HUDEP-2 (cell line): ENCODE measurements around the gene RNF8.
A peak's percentile ranks its signal among the peaks of the same experiment; 100 is the strongest.

Source experiments
- DNase-seq, 76 experiments: peaks; one replicate each; lab custom pipeline; 2025; ENCODE audit not compliant: unreplicated experiment in 76 of 76; lab: John Stamatoyannopoulos, UW

Gene RNF8

DNA sequence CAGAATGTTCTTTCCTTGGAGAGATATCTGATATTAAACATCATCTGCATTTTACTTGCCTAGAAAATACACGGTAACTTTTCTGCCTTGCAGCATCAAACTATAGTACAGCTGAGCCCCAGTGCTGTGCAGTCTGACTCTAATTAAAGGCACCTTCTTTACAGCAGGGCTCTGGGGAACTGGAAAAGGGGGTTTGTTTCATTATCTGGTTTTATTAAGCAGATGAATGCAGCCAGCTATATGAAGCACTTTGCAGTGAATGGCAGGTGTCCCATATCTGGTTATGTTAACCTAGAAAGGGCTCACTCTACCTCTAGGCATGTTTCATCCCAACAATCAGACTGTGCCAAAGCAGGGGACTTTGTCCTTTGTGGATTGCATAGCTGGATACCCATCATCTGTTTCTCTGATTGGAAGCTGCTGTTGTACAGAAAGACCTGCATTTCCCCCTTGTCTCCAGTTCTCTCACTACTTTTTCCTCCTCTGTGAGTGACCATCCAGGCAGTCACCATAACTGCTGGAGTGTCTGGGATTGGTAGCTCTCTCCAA, 39.7 kb downstream of the RNF8 start:
- no peak for DNase-seq

DNA sequence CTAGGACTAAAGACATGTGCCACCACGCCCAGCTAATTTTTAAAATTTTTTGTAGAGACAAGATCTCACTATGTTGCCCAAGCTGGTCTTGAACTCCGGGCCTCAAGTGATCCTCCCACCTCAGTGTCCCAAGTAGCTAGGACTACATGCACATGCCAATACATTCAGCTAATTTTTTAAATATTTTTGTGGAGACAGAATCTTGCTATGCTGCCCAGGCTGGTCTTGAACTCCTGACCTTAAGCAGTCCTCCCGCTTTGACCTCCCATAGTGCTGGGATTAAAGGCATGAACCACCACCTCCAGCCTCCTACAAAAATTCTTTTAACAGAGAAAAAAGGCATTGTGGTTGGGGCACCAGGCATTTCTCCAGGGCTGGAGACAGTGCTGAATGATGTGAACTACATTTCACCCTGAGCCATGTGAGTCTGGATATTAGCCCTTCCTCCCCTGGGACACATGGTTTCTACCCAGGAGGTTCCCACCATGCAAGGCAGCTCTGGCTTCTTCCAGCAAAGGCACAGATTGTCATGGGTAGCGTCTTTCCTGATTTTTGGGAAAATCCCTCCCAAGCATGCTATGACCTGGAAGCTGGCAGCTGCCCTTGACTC, 42.9 kb downstream of the RNF8 start:
- DNase-seq = no peak

DNA sequence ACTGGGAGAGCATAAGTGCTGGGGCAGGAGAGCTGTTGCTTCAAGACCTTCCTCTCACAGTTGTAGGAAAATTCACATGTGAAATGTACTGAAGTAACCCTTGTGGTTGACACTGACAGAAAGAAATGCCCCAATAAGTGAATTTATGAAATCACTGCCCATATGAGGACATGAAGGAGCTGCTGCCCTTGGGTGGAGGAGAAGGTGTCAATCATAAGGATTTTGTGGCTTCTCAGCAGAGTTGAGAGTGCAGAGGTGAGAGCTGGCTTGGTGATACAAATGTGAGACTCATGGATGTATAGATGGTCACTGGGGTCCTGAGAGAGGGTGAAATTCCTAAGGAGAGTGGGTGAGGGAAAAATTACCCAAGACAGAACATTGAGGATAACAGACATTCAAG, 45.3 kb downstream of the RNF8 start:
- no peak for DNase-seq

DNA sequence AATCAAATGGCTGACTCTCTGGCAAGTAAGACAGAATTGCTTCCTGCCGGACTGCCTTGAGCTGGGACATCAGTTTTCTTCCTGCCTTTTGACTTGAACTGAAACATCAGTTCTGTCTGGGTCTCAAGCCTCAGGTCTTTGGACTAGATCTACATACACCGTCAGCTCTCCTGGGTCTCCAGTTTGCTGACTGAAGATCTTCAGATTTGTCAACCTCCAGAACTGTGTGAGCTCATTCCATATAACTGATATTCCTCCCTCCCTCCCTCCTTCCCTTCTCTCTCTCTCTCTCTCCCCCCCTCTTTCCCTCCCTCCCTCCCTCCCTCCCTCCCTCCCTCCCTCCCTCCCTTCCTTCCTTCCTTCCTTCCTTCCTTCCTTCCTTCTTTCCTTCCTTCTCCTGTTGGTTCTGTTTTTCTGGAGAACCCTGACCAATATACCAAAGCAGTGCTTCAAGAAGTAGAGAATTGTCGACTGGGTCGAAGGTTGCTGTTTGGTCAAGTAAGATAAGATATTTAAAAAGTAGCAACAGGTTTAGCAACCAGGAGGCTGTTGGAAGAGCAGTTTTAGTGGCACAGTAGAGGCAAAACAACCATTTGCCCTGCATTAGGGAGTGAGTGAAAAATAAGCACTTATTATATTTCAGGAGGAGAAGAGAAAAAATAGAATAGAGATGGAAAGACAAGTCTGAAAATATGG, 46.2 kb downstream of the RNF8 start:
- DNase-seq = no peak

DNA sequence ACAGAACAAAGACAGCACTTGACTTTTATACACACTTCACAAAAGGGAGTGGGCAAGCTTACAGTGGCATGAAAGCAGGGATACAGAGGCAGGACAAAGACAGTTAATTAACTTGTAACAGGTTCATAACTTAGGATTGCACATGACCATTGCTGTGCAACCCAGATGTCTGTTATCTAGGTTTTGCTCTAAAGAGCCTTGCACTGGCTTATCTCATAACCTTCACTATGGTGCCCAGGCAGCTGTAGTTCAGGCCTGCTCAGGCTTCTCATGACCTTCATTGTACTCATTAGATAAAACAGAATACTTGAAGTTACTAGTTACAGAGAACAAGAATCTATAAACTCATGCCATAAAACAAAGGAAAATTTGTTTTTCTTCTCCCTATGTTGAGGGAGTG, 47.9 kb downstream of the RNF8 start:
- DNase-seq = peak in 72 of 76 experiments; percentile 17 to 84 (median 60)

DNA sequence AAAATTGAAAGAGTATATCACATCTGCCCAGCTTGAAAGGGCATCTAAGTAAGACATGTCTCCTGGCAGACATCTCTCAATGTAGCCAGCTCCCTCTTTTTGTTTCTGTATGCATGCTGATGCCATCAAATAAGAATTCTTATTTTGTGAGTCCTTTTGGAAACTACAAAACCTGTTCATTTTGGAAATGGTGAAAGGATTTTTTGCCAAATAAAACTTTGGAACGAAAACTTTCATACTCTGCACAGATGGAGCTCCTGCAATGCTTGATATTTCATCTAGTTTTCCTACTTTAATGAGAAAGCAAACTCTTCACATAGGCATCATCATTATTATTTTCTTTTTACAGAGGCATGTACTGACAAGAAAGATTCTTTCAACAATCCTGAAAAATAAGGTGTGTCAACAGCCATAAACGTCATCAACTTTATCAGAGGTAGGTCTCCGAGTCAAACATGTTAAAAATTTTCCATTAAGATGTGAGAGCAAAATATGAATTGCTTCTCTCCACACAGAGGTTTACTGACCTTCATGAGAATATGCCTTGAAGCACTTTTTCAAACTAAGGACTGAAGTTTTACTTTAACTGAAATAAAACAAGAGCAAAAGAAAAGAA, 53.1 kb downstream of the RNF8 start:
- no peak for DNase-seq

DNA sequence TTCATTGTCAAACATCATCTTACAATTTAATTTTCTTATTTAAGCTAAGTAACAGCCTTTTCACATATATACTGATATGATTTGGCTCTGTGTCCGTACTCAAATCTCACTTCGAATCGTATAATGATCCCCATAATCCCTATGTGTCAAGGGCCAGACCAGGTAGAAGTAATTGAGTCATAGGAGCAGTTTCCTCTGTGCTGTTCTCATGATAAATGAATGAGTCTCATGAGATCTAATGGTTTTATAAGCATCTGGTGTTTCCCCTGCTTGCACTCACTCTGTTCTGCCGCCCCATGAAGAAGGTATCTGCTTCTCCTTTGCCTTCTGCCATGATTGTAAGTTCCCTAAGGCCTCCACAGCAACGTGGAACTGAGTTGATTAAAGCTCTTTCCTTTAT, 54.2 kb downstream of the RNF8 start:
- no peak for DNase-seq

DNA sequence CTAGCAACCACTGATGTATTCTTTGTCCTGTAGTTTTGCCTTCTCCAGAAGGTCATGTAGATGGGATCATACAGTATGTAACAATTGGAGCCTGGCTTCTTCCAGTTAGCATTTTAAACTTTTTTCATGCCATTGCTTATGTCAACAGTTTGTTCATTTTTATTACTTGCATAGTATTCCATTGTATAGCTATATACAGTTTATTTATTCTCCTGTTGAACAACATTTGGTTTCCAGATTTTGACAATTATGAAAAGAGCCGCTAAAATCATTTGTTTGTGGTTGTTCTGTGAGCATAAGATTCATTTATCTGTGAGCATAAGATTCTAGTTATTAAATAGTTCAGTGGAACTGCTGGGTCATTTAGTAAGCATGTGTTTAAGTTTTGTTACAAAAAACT, 55.7 kb downstream of the RNF8 start:
- DNase-seq = no peak

DNA sequence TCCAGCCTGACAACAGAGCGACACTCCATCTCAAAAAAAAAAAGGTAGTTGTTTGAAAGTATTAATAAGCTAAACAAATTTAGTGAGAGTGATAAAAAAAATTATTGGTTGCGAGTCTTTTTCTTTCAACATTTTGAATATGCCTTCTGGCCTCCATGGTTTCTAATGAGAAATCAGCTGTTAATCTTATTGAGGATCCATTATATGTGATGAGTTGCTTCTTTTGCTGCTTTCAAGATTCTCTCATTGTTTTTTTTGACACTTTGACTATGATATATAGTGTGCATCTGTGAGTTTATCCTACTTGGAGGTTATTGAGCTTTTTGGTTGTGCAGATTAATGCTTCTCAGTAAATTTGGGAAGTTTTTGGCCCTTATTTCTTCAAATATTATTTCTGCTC, 63.6 kb downstream of the RNF8 start:
- DNase-seq = no peak

DNA sequence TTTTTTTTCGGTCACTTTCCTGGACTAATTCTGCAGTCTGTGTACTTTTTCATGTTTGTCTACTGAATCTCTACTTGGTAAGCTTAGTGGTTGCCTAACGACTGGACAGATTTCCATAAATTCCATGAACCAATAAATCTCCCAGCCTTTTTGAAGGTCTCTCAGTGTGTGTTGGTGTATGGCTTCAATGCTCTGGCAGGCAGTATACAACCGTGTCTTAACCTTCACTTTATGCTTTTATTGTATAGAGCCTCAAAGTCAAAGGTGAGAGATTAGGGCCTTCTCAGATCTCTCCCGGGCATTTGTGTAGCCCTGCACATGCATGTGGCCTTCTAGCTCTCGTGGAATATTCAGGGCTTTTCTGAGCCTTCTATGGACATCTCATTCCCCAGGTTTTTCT, 64.9 kb downstream of the RNF8 start:
- no peak for DNase-seq

DNA sequence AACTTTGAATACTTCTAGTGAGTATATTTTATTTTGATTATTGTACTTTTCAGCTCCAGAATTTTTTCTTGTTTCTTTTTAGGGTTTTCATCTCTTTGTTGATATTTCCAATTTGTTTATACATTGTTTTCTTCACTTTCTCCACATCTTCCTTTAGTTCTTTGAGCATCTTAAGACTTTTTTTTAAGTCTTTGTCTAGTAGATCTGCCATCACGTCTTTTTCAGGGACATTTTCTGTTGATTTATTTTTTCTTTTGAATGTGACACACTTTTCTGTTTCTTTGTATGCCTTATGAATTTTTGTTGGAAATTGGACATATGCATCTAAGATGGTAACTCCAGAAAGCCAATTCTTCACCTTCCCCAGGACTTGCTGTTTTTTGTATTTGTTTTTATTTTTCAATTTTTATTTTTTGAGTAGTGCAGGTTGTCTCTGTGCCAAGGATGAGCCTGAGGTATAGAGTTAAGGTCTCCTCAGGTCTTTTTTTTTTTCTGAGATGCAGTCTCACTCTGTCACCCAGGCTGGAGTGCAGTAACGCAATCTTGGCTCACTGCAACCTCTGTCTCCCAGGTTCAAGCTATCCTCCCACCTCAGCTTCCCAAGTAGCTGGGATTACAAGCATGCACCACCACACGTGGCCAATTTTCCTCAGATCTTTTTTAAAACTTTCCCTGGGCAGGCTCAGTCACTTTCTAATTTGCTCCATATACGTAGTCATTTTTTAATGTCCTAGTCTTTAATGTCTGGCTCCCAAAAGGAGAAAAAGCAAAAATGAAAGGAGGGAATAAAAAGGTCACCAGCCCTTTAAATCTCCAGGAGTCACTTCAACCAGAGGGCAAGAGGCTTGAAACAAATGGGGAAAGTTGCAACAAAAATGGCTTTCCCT, 72.5 kb downstream of the RNF8 start:
- no peak for DNase-seq

DNA sequence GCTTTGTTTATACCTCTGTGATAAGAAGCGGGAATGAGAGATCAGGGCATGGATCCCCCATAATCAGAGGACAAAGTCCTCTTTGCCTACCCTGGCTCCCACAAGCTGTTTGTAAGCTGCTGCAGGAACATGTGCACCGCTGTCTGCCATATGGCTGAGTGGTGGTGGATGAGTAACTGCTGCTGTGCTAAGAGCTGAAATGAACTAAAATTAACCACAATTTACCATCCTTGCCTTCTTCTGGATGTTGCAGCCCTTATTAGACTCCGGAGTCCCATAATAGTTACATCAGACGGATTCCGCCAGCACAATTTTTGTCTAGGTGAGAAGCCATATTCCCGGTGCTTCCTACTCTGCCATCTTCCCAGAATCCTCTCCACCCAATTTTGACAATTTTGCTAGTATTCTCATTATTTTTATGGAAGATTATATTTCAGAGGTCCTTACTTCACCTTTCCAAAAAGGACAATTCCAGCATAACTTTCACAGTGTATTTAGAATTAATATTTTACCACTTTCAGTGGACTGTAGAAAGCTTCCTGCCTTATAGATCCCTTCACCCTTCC, 73.2 kb downstream of the RNF8 start:
- DNase-seq = no peak

DNA sequence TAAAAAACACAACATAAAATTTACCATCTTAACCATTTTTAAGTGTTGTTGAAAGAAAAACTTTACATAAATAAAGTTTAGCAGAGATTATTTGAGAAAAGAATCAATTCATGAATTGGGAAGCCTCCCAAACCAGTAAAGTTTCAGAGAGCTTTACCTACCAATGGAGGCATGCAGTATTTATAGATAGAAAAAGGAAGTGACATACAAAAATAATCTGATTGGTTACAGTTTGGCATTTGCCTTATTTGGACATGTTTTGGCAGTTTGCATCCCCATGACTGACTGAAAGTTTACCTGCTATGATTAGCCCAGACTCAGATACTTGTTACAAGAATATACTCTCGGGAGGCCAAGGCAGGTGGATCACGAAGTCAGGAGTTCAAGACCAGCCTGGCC, 75.6 kb downstream of the RNF8 start:
- peak in 2 of 76 experiments; percentile 9 to 14 for DNase-seq

DNA sequence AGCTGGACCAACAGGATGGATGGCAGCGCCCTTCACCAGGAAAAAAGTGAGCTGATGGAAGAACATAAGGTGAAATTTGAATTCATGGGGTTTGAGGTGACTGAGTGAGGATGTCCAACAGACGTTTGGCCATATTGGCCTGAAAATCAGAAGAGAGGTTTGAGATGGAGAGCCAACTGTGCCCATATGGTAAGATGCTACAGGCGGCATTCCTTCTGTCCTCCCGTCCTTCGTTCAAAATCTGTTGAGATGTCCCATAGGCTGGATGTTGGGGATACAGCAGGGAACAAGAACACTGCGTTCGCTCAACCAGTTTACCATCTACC, 78.8 kb downstream of the RNF8 start:
- no peak for DNase-seq

DNA sequence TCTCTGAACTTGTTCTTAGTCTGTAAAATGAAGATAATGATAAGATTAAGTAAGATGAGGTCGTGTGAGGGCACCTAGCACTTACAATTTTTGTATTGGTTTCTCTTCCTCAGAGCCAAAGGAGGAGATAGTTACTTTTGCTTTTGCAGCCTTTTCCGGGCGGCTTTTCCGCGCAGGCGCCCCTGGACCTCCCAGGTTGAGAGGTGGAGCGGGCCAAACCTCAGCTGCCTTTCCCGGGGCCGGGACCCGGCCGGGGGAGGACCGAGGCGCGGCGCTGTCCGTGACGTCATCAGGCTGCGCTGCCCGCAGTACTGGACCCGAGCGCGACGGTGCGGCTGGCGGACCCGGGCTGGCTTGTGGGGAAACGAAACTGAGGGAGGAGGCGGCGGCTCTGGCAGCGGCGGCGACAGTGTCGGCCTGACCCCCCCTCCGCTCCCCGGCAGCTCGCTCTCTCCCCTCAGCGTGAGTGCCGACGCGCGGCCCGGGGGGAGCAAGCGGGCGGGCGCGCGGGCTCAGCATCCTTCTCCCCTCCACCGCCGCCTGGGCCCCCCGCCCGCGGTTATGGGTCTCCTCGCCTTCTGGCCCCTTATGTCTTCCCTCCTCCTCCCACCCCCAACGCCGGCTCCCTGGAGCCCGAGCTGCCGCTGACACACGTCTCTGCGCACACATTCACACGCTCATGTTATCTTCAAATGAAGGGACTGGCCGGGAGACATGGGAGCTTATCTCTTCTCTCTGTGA, 79.3 kb downstream of the RNF8 start, which contains the start of gene CMTR1:
Gene CMTR1, plus strand, starts transcription at position 306 of the 741 bp plus-strand sequence. CDS start 2,409 bp downstream, outside the sequence.
- DNase-seq = peak in 75 of 76 experiments; percentile 45 to 96 (median 89)

DNA sequence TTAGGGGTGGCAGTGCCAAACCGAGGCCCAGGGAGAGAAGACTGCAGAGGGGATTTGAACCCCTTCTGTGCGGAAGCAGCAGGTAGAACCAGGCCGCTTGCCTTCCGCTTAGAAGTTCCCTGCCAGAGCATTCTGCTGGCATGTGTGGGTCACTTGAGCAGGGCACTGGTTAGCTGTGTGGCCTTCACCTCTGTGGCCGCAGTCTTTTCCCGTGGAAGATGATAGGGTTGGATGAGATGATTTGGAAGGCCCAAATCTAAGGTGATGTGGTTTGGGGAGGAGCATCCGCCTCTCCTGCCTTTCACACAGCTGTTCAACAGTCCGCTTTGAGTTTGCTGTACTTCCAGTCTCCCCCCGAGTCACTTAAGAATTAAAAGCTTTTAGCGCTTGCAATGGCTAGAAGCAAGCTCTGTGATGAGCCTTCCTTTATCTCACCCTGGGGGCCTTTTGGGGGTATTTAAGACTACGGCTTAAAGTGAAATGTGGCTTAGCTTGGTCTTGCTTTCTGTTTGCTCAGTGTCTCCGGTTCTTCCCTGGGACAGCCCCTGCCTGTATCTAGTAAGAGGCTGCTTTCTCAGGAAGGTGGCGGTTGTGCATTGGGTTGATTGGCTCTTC, 80.0 kb downstream of the RNF8 start:
- peak in 10 of 76 experiments; percentile 17 to 43 (median 26) for DNase-seq

DNA sequence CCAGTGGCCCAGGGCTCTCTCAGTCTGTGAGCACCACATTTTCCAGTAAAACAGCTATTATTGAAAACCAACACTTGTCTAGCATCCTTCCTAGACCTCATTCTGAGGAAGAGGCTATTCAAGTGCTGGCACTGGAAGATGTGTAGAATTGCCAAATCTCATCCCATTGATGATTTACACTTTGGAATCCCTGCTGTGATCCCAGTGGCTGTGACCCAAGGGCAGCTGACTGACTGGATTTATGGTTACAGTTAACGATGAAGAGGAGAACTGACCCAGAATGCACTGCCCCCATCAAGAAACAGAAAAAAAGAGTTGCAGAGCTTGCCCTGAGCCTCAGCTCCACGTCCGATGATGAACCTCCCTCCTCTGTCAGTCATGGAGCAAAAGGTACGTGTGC, 81.6 kb downstream of the RNF8 start:
- no peak for DNase-seq

DNA sequence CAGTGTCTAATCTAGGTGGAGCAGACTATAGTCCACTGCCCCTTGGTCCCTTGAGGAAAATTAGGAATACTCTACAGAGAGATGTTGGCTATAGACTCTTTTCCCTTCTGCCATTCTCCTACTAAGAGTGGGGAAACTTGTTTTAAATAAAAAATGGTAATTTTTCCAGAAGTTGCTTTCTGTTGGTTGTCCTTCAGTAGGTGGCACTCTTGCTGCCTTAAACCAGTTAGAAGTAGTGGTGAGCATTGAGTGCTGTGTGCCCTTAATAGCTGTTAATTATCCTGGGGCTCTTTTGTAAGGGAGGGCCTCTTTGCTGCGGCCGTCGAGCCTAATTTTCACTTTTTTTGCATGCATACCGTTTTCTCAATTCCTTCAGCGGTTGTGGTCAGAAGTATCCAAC, 82.0 kb downstream of the RNF8 start:
- DNase-seq = peak in 3 of 76 experiments; percentile 19 to 30 (median 25)

DNA sequence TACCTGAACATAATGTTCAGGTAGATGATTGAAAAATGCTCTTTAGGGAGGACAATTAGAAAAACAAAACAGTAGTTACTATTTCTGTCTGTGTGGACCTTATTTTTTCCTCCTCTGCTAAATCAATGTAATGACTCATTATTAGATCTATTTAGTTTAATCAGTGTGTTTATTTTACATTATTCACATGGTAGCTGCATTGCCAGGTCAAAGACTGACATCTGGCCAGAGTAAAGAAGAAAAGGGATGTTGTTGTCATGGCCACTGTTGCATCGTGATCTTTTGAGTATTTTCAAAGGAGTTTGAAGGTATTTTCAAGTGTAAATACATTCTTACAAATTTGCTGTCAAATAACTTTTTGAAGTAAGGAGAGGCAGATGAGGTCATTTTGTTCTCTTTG, 85.1 kb downstream of the RNF8 start:
- no peak for DNase-seq
